Measurements from ENCODE around the gene CRISP1.

The CRISP1 gene

DNA sequence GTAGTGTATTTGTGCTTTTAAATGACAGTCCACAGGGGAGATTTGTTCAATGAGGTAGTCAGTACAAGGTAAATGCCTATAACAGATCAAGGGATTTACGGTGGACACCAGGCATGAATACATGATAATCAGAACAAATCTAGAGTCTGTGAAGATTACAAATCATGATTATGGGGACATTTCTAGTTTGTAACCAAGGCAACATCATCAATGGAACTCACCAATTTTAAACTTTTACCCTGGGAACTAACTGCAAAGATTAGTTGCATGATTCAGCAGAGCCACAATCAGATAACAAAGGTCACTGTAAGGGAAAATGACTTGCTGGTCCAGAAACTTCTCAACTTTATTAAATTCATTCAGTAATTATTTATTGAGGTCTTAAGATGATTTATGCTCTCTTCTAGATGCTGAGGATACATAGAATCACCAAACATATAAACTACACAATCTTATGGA lies at the start of gene CRISP1:
TSS of gene CRISP1 (minus strand) at position 51 of the 459 bp plus-strand sequence. CDS start 9,135 bp downstream, outside the sequence.
- no peaks in the 10 kb centered on the region for H3K27me3 Mint-ChIP-seq (ENCODE audit: low read depth, poor library complexity)
- no peak within 1 kb of the TSS for H3K4me3 Mint-ChIP-seq
- H3K9me3 Mint-ChIP-seq: peaks cover 22% of the 10 kb centered on the region
- TF ChIP-seq CTCF (IDR thresholded peaks at IDR 0.05): no peak
- H3K36me3 Mint-ChIP-seq (ENCODE audit: low read depth): no peaks in the 10 kb centered on the region
- no peak within 1 kb of the TSS for H3K27ac Mint-ChIP-seq
- no peak for DNase-seq
- H3K4me1 Mint-ChIP-seq: no peaks in the 10 kb centered on the region

DNA sequence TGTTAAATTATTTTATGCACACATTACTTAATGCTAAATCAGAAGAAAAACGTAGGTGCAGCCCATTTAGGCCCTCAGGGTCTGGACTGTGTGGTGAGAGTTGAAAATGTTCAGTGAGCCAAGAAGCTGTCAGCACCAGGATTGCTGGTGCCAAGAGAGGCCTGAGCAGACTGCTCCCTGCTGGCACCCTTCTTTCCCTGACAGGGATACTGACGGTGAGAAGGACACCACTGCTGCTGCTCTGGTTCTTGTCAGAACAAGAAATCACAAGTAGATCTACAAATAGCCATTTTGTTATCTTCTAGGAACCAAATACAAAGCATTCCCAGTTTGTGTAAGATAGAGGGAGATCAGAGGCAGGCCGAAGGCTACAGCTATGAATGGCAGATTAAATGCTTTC lies 48.7 kb upstream of the CRISP1 start:
- TF ChIP-seq CTCF (IDR thresholded peaks at IDR 0.05): no peak
- H3K36me3 Mint-ChIP-seq (ENCODE audit: low read depth): no peaks in the 10 kb centered on the region
- DNase-seq: no peak
- no peak overlapping the region for H3K4me3 Mint-ChIP-seq
- H3K4me1 Mint-ChIP-seq: peaks cover 64% of the 10 kb centered on the region
- H3K9me3 Mint-ChIP-seq: no peaks in the 10 kb centered on the region
- H3K27me3 Mint-ChIP-seq (ENCODE audit: low read depth, poor library complexity): peaks cover 3% of the 10 kb centered on the region
- H3K27ac Mint-ChIP-seq: peak overlapping the region; percentile 70

DNA sequence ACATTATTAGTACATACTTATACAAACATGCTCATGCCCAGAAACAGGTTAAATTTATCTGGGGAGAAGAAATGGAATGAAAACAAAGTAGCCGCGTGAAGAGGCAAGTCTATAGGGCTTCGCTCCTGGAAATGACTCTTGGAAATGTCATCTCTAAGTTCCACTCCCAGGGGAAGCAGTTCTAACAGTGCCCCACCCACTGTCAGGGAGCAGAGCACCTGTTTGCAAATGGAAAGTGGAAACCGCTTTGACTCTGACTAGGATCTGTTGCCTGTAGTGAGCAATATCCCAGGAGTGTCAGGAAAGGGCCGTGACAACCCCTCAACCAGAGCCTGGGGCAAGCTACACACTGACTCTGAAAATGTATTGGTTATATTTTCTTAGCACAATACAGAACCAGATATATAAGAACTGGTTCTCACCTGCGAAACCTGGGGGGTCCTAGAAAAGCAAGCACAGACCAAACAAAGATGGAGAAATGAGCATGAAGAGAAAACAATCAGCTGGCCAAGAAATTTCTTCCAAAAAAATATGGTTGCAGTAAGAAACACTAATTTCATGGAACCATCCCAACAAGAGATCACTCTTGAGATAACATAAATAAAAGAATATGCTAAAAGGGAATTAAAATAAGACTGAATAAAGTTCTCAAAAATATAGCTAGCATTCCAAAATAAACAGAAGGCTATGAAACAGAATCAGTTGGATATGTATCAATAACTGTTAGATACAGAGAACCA lies 47.5 kb upstream of the CRISP1 start:
- peak overlapping the region; percentile 75 for H3K27ac Mint-ChIP-seq
- H3K36me3 Mint-ChIP-seq (ENCODE audit: low read depth): no peaks in the 10 kb centered on the region
- peaks cover 57% of the 10 kb centered on the region for H3K4me1 Mint-ChIP-seq
- no peak for TF ChIP-seq CTCF (IDR thresholded peaks at IDR 0.05)
- H3K9me3 Mint-ChIP-seq: no peaks in the 10 kb centered on the region
- DNase-seq: no peak
- no peak overlapping the region for H3K4me3 Mint-ChIP-seq
- H3K27me3 Mint-ChIP-seq (ENCODE audit: low read depth, poor library complexity): no peaks in the 10 kb centered on the region

DNA sequence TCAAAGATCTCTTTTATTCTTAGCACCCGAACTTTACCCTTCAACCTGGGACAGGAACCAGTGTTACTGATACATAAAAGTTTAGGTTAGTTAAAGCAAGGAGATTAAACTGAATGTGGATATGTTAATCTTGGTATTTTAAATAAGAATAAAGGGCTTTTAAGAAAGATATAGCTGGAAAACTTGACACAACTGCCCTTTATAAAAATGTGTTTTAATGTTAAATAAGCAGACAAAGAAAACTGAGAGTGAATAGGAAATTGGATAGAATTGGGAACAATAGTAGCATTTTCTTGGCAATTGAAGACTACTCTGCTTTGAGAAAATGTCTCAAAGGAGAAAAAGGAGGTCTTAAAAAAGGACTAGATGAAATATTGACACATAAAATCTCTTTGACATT lies 45.9 kb upstream of the CRISP1 start:
- peaks cover 44% of the 10 kb centered on the region for H3K4me1 Mint-ChIP-seq

DNA sequence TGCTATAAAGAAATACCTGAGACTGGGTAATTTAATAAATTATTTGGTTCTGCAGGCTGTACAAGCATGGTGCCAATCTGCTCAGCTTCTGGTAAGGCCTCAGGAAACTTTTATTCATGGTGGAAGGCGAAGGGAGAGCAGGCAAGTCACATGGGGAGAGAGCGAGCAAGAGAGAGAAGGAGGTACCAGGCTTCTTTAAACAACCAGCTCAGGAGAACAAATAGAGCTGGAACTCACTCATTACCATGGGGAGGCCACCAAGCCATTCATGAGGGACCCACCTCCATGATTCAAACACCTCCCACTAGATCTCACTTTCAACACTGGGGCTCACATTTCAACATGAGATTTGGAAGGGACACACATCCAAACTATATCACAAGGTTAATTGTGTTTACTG lies 44.9 kb upstream of the CRISP1 start:
- H3K27me3 Mint-ChIP-seq (ENCODE audit: low read depth, poor library complexity): no peaks in the 10 kb centered on the region
- no peak overlapping the region for H3K27ac Mint-ChIP-seq
- H3K4me1 Mint-ChIP-seq: peaks cover 35% of the 10 kb centered on the region
- DNase-seq: no peak
- no peaks in the 10 kb centered on the region for H3K36me3 Mint-ChIP-seq (ENCODE audit: low read depth)
- H3K4me3 Mint-ChIP-seq: no peak overlapping the region
- TF ChIP-seq CTCF (IDR thresholded peaks at IDR 0.05): no peak
- H3K9me3 Mint-ChIP-seq: no peaks in the 10 kb centered on the region

More for the DNA sequence above, 45.9 kb upstream of the CRISP1 start:
- H3K4me3 Mint-ChIP-seq: no peak overlapping the region
- no peaks in the 10 kb centered on the region for H3K36me3 Mint-ChIP-seq (ENCODE audit: low read depth)
- TF ChIP-seq CTCF (IDR thresholded peaks at IDR 0.05): no peak
- no peaks in the 10 kb centered on the region for H3K27me3 Mint-ChIP-seq (ENCODE audit: low read depth, poor library complexity)
- H3K27ac Mint-ChIP-seq: no peak overlapping the region
- H3K9me3 Mint-ChIP-seq: no peaks in the 10 kb centered on the region
- no peak for DNase-seq

DNA sequence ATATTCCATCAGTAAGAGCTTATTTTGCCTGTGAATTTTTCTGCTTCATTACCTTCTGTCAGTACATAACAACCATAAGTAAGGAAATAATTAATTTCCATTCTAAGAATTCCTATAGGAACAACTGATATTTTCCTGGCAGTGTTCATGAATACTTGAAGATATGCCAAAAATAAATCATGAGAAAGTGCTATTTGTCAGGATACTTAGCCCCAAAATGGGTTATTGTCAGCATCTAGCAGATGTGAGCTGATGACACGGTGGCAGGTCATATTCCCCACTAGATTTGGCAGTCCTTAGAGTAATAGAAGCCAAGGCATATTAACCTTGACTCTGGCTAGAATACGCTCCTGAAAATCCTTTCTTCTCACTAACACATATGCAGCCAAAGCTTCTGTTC lies 43.2 kb upstream of the CRISP1 start:
- Mint-ChIP-seq H3K4me1 (peaks cover 26% of the 10 kb centered on the region), H3K9me3 (no peaks in the 10 kb centered on the region), H3K27me3 (ENCODE audit: low read depth, poor library complexity) (no peaks in the 10 kb centered on the region), H3K36me3 (ENCODE audit: low read depth) (no peaks in the 10 kb centered on the region), H3K27ac (no peak overlapping the region), H3K4me3 (no peak overlapping the region)
- DNase-seq: no peak
- TF ChIP-seq CTCF (IDR thresholded peaks at IDR 0.05): no peak
